Loucy (cell line): ENCODE data around the gene BACH2.

Experiments
- H2AFZ ChIP-seq: fragments of 200-600 bp; sonication (generic); 2 replicates; pipeline ENCODE4 v1.6.0; 2016; ENCODE audit warnings: antibody characterized with exemption, mild to moderate bottlenecking, low read length, moderate library complexity
- H3F3A ChIP-seq: fragments of 200-600 bp; 2 replicates; pipeline ENCODE4 v1.6.0; 2016; ENCODE audit warnings: antibody characterized with exemption, low read depth, mild to moderate bottlenecking
- H3K27me3 ChIP-seq: fragments of 200-600 bp; sonication (generic); 2 replicates; pipeline ENCODE4 v1.6.1; 2014; ENCODE audit warnings: low read length, mild to moderate bottlenecking; ENCODE audit not compliant: insufficient read depth, poor library complexity, severe bottlenecking
- H3K36me3 ChIP-seq: fragments of 200-600 bp; sonication (generic); 2 replicates; pipeline ENCODE4 v1.6.1; 2016; ENCODE audit warnings: low read length; ENCODE audit not compliant: insufficient read depth
- H3K4me1 ChIP-seq: fragments of 200-600 bp; sonication (generic); 2 replicates; pipeline ENCODE4 v1.5.1; 2014; ENCODE audit warnings: low read length, mild to moderate bottlenecking; ENCODE audit not compliant: insufficient read depth, poor library complexity, severe bottlenecking
- H3K4me2 ChIP-seq: fragments of 200-600 bp; sonication (generic); 2 replicates; pipeline ENCODE4 v1.6.0; 2014; ENCODE audit warnings: antibody characterized with exemption, low read length, low read depth, mild to moderate bottlenecking; ENCODE audit not compliant: poor library complexity, severe bottlenecking
- H3K4me3 ChIP-seq: fragments of 200-600 bp; sonication (generic); 2 replicates; pipeline ENCODE4 v1.5.1; 2014; ENCODE audit warnings: low read length, mild to moderate bottlenecking, mixed read lengths; ENCODE audit not compliant: poor library complexity, severe bottlenecking
- H3K79me2 ChIP-seq: fragments of 200-600 bp; sonication (generic); 2 replicates; pipeline ENCODE4 v1.6.1; 2014; ENCODE audit warnings: low read length; ENCODE audit not compliant: insufficient read depth
- H3K9ac ChIP-seq: fragments of 200-600 bp; sonication (generic); 2 replicates; pipeline ENCODE4 v1.6.0; 2014; ENCODE audit warnings: mild to moderate bottlenecking, low read depth, low read length, moderate library complexity; ENCODE audit not compliant: poor library complexity, severe bottlenecking
- H3K9me2 ChIP-seq: fragments of 200-600 bp; sonication (generic); replicated peaks from 2 replicates; pipeline ENCODE4 v1.6.1; 2016; ENCODE audit warnings: low read depth, low read length, mixed read lengths
- H3K9me3 ChIP-seq: fragments of 200-600 bp; sonication (generic); 2 replicates; pipeline ENCODE4 v1.6.1; 2014; ENCODE audit warnings: mild to moderate bottlenecking, antibody characterized with exemption, low read length, low read depth; ENCODE audit not compliant: insufficient read depth
- H4K20me1 ChIP-seq: fragments of 200-600 bp; sonication (generic); 2 replicates; pipeline ENCODE4 v1.6.0; 2014; ENCODE audit warnings: antibody characterized with exemption, low read length, mild to moderate bottlenecking; ENCODE audit not compliant: insufficient read depth, poor library complexity, severe bottlenecking
- CTCF ChIP-seq: fragments of 200-600 bp; sonication (generic); conservative IDR thresholded peaks from 2 replicates; pipeline ENCODE4 v1.5.1; 2014; ENCODE audit warnings: mild to moderate bottlenecking, antibody characterized with exemption, low read length
- EZH2phosphoT487 ChIP-seq: fragments of 200-600 bp; IDR thresholded peaks from 2 replicates; pipeline ENCODE4 v1.6.1; 2018; ENCODE audit warnings: antibody characterized with exemption, mild to moderate bottlenecking, moderate library complexity, borderline replicate concordance

Gene BACH2

GRCh38 chr6:89963391-89963790 lies 333.3 kb downstream of the BACH2 start:
- no peaks in the 10 kb centered on the region for H3F3A ChIP-seq
- no peaks in the 10 kb centered on the region for H3K9me3 ChIP-seq

GRCh38 chr6:89961481-89961880 lies 335.2 kb downstream of the BACH2 start:
- no peaks in the 10 kb centered on the region for H3F3A ChIP-seq
- TF ChIP-seq CTCF: no peak
- no peak for TF ChIP-seq EZH2phosphoT487
- H3K9me2 ChIP-seq: no peaks in the 10 kb centered on the region
- H2AFZ ChIP-seq: no peak overlapping the region
- H3K4me1 ChIP-seq: no peaks in the 10 kb centered on the region
- H3K27me3 ChIP-seq: no peaks in the 10 kb centered on the region
- no peak overlapping the region for H3K4me3 ChIP-seq
- H4K20me1 ChIP-seq: no peaks in the 10 kb centered on the region
- no peak overlapping the region for H3K9ac ChIP-seq
- H3K79me2 ChIP-seq: no peaks in the 10 kb centered on the region
- H3K36me3 ChIP-seq: no peaks in the 10 kb centered on the region
- no peak overlapping the region for H3K4me2 ChIP-seq
- H3K9me3 ChIP-seq: no peaks in the 10 kb centered on the region

More at GRCh38 chr6:89963391-89963790, 333.3 kb downstream of the BACH2 start:
- no peaks in the 10 kb centered on the region for H3K27me3 ChIP-seq
- no peaks in the 10 kb centered on the region for H3K9me2 ChIP-seq
- no peak overlapping the region for H3K4me3 ChIP-seq
- H3K4me2 ChIP-seq: no peak overlapping the region
- no peak for TF ChIP-seq CTCF
- no peak overlapping the region for H2AFZ ChIP-seq
- no peaks in the 10 kb centered on the region for H4K20me1 ChIP-seq
- no peaks in the 10 kb centered on the region for H3K79me2 ChIP-seq
- H3K4me1 ChIP-seq: no peaks in the 10 kb centered on the region
- no peaks in the 10 kb centered on the region for H3K36me3 ChIP-seq
- H3K9ac ChIP-seq: no peak overlapping the region

GRCh38 chr6:89959883-89960282 lies 336.8 kb downstream of the BACH2 start:
- H4K20me1 ChIP-seq: no peaks in the 10 kb centered on the region
- no peaks in the 10 kb centered on the region for H3K79me2 ChIP-seq
- TF ChIP-seq EZH2phosphoT487 (no peak), CTCF (no peak)

More at GRCh38 chr6:89959883-89960282, 336.8 kb downstream of the BACH2 start:
- Histone ChIP-seq H3K4me1 (peaks cover 3% of the 10 kb centered on the region), H3K4me3 (no peak overlapping the region), H3K9ac (no peak overlapping the region), H3F3A (no peaks in the 10 kb centered on the region), H3K9me2 (no peaks in the 10 kb centered on the region), H3K36me3 (no peaks in the 10 kb centered on the region), H3K9me3 (no peaks in the 10 kb centered on the region), H3K27me3 (no peaks in the 10 kb centered on the region), H3K4me2 (no peak overlapping the region), H2AFZ (no peak overlapping the region)
